Mesenchymal stem cell (in vitro differentiated cells and primary cell): Measurements from ENCODE around the gene DGCR2.

Experiments used
- DNase-seq: peaks from one replicate; pipeline ENCODE4 v3.0.0-alpha.2; 2013
- H2AFZ ChIP-seq: one replicate; pipeline ENCODE4 v1.6.1; 2013; ENCODE audit warnings: low read depth, mild to moderate bottlenecking, control low read depth, inconsistent platforms, low read length, moderate library complexity
- H2AK5ac ChIP-seq: 2 replicates; pipeline ENCODE4 v1.6.1; 2013; ENCODE audit warnings: low read length, moderate library complexity, mild to moderate bottlenecking, inconsistent platforms; ENCODE audit not compliant: severe bottlenecking
- H2BK120ac ChIP-seq: one replicate; pipeline ENCODE4 v1.6.1; 2013; ENCODE audit warnings: low read depth, mild to moderate bottlenecking, inconsistent platforms, low read length, moderate library complexity
- H2BK12ac ChIP-seq, 2 experiments: one replicate each; pipeline ENCODE4 v1.6.1; 2013; ENCODE audit warnings: inconsistent platforms in 2 of 2, low read length in 2 of 2, mild to moderate bottlenecking in 2 of 2, moderate library complexity in 2 of 2, control low read depth in 1 of 2
- H2BK15ac ChIP-seq: one replicate; pipeline ENCODE4 v1.6.1; 2013; ENCODE audit warnings: mild to moderate bottlenecking, low read depth, inconsistent platforms; ENCODE audit not compliant: poor library complexity, severe bottlenecking
- H2BK5ac ChIP-seq: 2 replicates; pipeline ENCODE4 v1.6.1; 2013; ENCODE audit warnings: low read depth, mild to moderate bottlenecking, low read length, control low read depth, inconsistent platforms; ENCODE audit not compliant: poor library complexity, severe bottlenecking
- H3K14ac ChIP-seq, 2 experiments: one replicate each; pipeline ENCODE4 v1.6.1; 2013; ENCODE audit warnings: inconsistent platforms in 2 of 2, low read length in 2 of 2, control low read depth in 1 of 2, mild to moderate bottlenecking in 1 of 2, moderate library complexity in 1 of 2
- H3K18ac ChIP-seq, 2 experiments: one replicate each; pipeline ENCODE4 v1.6.1; 2013; ENCODE audit warnings: inconsistent platforms in 2 of 2, low read length in 2 of 2, control low read depth in 1 of 2, low read depth in 1 of 2, mild to moderate bottlenecking in 1 of 2
- H3K23ac ChIP-seq, 2 experiments: one replicate each; pipeline ENCODE4 v1.6.1; 2013; ENCODE audit warnings: inconsistent platforms in 2 of 2, low read length in 2 of 2, mild to moderate bottlenecking in 2 of 2, moderate library complexity in 2 of 2, control low read depth in 1 of 2
- H3K27ac ChIP-seq: 2 replicates; pipeline ENCODE4 v1.5.1; 2013; ENCODE audit warnings: mild to moderate bottlenecking, moderate library complexity, low read length, control low read depth, inconsistent platforms; ENCODE audit not compliant: poor library complexity, severe bottlenecking
- H3K27me3 ChIP-seq, 2 experiments: 2 replicates each; pipeline versions ENCODE4 v1.6.1 to v1.7.0; 2013; ENCODE audit warnings: low read length in 2 of 2, mild to moderate bottlenecking in 2 of 2, moderate library complexity in 2 of 2, control low read depth in 1 of 2, inconsistent platforms in 1 of 2; ENCODE audit not compliant: control insufficient read depth in 1 of 2, insufficient read depth in 1 of 2
- H3K36me3 ChIP-seq, 2 experiments: 2 replicates each; pipeline versions ENCODE4 v1.6.1 to v1.7.0; 2013; ENCODE audit warnings: low read length in 2 of 2, control low read depth in 1 of 2, inconsistent platforms in 1 of 2, low read depth in 1 of 2, mild to moderate bottlenecking in 1 of 2; ENCODE audit not compliant: insufficient read depth in 2 of 2, control insufficient read depth in 1 of 2
- H3K4ac ChIP-seq, 2 experiments: one replicate each; pipeline ENCODE4 v1.6.1; 2013; ENCODE audit warnings: inconsistent platforms in 2 of 2, low read length in 2 of 2, mild to moderate bottlenecking in 2 of 2, moderate library complexity in 2 of 2, control low read depth in 1 of 2, low read depth in 1 of 2
- H3K4me1 ChIP-seq: 2 replicates; pipeline ENCODE4 v1.6.1; 2013; ENCODE audit warnings: low read depth, low read length, control low read depth; ENCODE audit not compliant: control insufficient read depth, insufficient read depth
- H3K4me2 ChIP-seq: 2 replicates; pipeline ENCODE4 v1.6.1; 2013; ENCODE audit warnings: low read length, mild to moderate bottlenecking, inconsistent platforms; ENCODE audit not compliant: poor library complexity, severe bottlenecking
- H3K4me3 ChIP-seq, 2 experiments: 2 replicates each; pipeline versions ENCODE4 v1.5.1 to v1.7.0; 2013; ENCODE audit warnings: low read length in 2 of 2, mild to moderate bottlenecking in 2 of 2, control low read depth in 1 of 2, low read depth in 1 of 2; ENCODE audit not compliant: insufficient read depth in 1 of 2
- H3K79me1 ChIP-seq: replicated peaks from 2 replicates; pipeline ENCODE4 v1.6.1; 2013; ENCODE audit warnings: mild to moderate bottlenecking, control low read depth, low read length, inconsistent platforms; ENCODE audit not compliant: poor library complexity, severe bottlenecking
- H3K9ac ChIP-seq: 2 replicates; pipeline ENCODE4 v1.7.0; 2013; ENCODE audit warnings: mild to moderate bottlenecking, low read length, moderate library complexity
- H3K9me3 ChIP-seq: 2 replicates; pipeline ENCODE4 v1.7.0; 2013; ENCODE audit warnings: mild to moderate bottlenecking, low read length; ENCODE audit not compliant: control insufficient read depth
- H4K8ac ChIP-seq: one replicate; pipeline ENCODE4 v1.6.1; 2013; ENCODE audit warnings: inconsistent platforms, mild to moderate bottlenecking, low read length, moderate library complexity
- H4K91ac ChIP-seq: one replicate; pipeline ENCODE4 v1.6.1; 2013; ENCODE audit warnings: mild to moderate bottlenecking, low read length, inconsistent platforms
- WGBS: methylation state at CpG from one replicate; pipeline ENCODE4 v1.1.7; 2013; ENCODE audit warnings: mixed read lengths; 5-methylcytosine and 5-hydroxymethylcytosine counted together

The DGCR2 gene

GRCh38 chr22:19128009-19128401 is 5.8 kb upstream of the DGCR2 start:
- Histone ChIP-seq H3K4me2 (no peak overlapping the region), H3K18ac (no peak overlapping the region), H3K4ac (no peak overlapping the region), H3K79me1 (peaks cover 2% of the 10 kb centered on the region), H3K9me3 (no peaks in the 10 kb centered on the region), H2BK5ac (no peak overlapping the region), H3K27ac (no peak overlapping the region), H3K27me3 (peaks cover 0 to 4% of the 10 kb centered on the region in 2 experiments), H3K23ac (no peak overlapping the region), H3K4me1 (peaks cover under 1% of the 10 kb centered on the region), H3K36me3 (peaks cover 14 to 23% of the 10 kb centered on the region in 2 experiments), H2AFZ (no peak overlapping the region), H4K91ac (no peak overlapping the region), H3K9ac (no peak overlapping the region), H2BK12ac (no peak overlapping the region), H3K14ac (no peak overlapping the region), H2BK15ac (no peak overlapping the region), H4K8ac (no peak overlapping the region), H2BK120ac (no peak overlapping the region), H3K4me3 (no peak overlapping the region), H2AK5ac (no peak overlapping the region)
- DNase-seq: no peak
- WGBS: 92% methylated on average over 7 of the region's 7 CpGs

DNA sequence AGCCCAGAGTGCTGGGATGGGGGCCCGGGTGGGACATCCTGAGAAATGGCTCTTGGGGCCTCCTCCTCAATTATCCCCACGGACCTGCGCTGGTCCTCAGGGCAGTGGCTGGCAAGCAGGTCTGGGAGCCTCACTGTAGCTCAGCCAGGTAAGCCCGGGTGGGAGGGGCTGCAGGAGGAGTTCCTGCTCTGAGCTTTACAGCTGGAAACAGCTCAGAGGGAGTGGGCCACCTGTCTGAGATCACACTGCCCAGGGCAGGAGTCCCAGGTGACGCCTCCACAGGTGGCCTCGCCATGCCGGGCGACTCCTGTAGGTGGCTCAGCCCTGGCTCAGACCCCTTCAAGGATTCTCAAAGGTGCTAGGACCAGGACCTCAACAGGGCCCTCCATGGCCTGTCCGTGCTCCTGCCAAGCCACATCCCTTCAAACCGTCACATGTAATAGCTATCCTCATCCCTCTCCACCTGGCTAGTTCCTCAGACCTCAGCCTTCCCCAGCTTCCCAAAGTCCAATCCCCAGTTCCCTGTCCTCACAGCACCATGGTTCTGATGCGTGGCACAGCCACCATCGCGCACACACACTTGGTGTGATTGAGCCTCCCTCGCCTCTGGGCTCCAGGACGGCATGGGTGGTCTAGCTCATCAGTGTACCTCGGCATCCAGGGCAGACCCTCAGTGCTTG is 5.3 kb upstream of the DGCR2 start:
- Histone ChIP-seq H3K14ac (no peak overlapping the region), H3K27ac (no peak overlapping the region), H3K27me3 (peaks cover 0 to 4% of the 10 kb centered on the region in 2 experiments), H3K4ac (no peak overlapping the region), H3K4me1 (peaks cover 5% of the 10 kb centered on the region), H3K9me3 (no peaks in the 10 kb centered on the region), H2BK15ac (no peak overlapping the region), H4K8ac (no peak overlapping the region), H3K18ac (no peak overlapping the region), H3K4me2 (no peak overlapping the region), H3K9ac (no peak overlapping the region), H3K36me3 (peaks cover 9 to 18% of the 10 kb centered on the region in 2 experiments), H3K23ac (no peak overlapping the region), H2BK120ac (no peak overlapping the region), H4K91ac (no peak overlapping the region), H2AK5ac (no peak overlapping the region), H2BK5ac (no peak overlapping the region), H3K79me1 (no peaks in the 10 kb centered on the region), H2AFZ (no peak overlapping the region), H3K4me3 (no peak overlapping the region), H2BK12ac (no peak overlapping the region)
- 90% methylated on average over 16 of the region's 16 CpGs for WGBS
- DNase-seq: no peak

DNA sequence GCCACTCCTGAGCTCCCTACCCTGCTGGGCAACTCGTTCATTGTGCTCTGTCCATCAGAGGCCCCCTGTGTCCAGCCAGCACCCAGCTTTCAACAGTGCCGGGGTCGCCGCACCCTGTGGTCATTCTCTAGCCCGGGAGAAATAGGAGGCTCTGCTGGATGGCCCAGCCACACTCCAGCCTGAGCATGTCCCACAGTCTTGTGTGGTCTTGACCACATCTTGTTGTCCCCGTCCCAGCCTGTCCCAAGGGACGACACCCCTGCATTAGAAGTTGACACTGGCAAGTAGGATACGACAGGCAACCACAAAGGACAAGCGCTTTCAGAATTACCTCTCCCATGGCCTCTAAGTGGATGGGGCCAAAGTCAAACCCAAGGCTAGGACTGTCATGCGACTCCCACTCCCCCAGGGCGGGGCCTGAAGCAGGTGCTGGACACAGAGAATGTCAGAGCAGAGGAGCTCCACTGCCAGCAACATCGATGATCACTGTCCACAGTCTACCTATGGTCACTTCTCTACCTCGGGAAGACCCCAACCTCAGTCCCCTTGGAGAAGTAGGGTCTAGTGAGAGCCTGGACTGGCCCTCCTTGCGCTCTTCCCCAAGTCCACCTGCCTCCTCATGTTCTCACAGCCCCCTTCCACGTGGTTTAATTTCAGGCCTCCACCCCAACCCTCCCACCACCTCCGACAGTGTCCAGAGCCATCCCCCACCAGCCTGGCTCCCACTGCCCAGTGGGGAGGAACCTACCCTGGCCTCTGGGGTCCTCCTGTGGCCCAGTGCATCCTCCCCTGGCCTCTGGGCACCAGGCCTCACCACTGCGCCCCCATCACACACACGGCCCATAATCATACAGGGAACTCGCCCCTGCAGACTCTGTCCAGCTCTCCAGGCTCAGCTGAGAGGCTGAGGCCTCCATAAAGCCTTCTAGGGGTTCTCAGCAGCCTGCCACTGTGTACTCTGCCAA is 4.4 kb upstream of the DGCR2 start:
- Histone ChIP-seq H3K4me3 (no peak overlapping the region), H2AK5ac (no peak overlapping the region), H4K8ac (no peak overlapping the region), H3K36me3 (peaks cover 5 to 9% of the 10 kb centered on the region in 2 experiments), H2BK120ac (no peak overlapping the region), H3K27ac (no peak overlapping the region), H3K23ac (no peak overlapping the region), H2BK15ac (no peak overlapping the region), H2AFZ (no peak overlapping the region), H3K14ac (no peak overlapping the region), H2BK5ac (no peak overlapping the region), H3K79me1 (no peaks in the 10 kb centered on the region), H2BK12ac (no peak overlapping the region), H3K4me1 (peaks cover 5% of the 10 kb centered on the region), H3K9ac (no peak overlapping the region), H3K9me3 (no peaks in the 10 kb centered on the region), H3K4me2 (no peak overlapping the region), H3K18ac (no peak overlapping the region), H4K91ac (peak overlapping the region; percentile 28), H3K27me3 (peaks cover 0 to 4% of the 10 kb centered on the region in 2 experiments), H3K4ac (no peak overlapping the region)
- DNase-seq: no peak
- whole genome bisulfite sequencing: 86% methylated on average over 19 of the region's 19 CpGs
